Ectodermal cell (in vitro differentiated cells): ENCODE measurements around the gene AAK1.

Experiments
- H3K27ac ChIP-seq: 2 replicates; pipeline ENCODE4 v1.7.0; 2013; ENCODE audit warnings: mild to moderate bottlenecking, low read depth, low read length; ENCODE audit not compliant: insufficient read depth, poor library complexity, severe bottlenecking
- H3K27me3 ChIP-seq: 2 replicates; pipeline ENCODE4 v1.7.0; 2013; ENCODE audit warnings: mild to moderate bottlenecking, low read length; ENCODE audit not compliant: insufficient read depth, control insufficient read depth, poor library complexity, severe bottlenecking
- H3K36me3 ChIP-seq: one replicate; pipeline ENCODE4 v1.7.0; 2013; ENCODE audit warnings: low read length; ENCODE audit not compliant: control insufficient read depth, insufficient read depth
- H3K4me1 ChIP-seq: one replicate; pipeline ENCODE4 v1.7.0; 2013; ENCODE audit warnings: low read length; ENCODE audit not compliant: control insufficient read depth, insufficient read depth
- H3K4me3 ChIP-seq: 2 replicates; pipeline ENCODE4 v1.7.0; 2013; ENCODE audit warnings: low read depth, low read length, control low read depth; ENCODE audit not compliant: insufficient read depth
- H3K9me3 ChIP-seq: 2 replicates; pipeline ENCODE4 v1.7.0; 2013; ENCODE audit warnings: mild to moderate bottlenecking, low read length, moderate library complexity; ENCODE audit not compliant: control insufficient read depth
- WGBS, 2 experiments: methylation state at CpG; one replicate each; pipeline ENCODE4 v1.1.7; 2013; ENCODE audit warnings: missing lambda C conversion rate in 2 of 2; 5-methylcytosine and 5-hydroxymethylcytosine counted together

AAK1 gene

DNA sequence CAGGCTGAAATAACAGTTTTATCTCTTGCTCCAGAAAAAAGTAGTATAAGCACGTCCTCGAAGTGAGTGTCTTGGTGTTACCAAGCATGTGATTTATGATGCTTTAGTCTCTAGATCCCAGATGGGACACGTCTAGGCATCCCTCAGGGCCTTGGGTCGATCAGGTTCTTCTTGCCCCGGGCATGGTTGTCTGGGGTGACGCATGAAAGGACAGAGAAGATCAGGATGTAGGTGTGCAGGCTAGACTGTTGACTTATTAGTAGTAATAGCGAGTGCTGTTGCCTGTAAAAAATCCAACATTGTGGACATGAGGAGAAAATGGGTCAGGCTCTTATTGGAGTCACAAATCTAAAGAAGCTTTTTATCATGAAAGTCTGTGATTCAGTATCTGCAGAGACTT is 112.4 kb downstream of the AAK1 start:
- no peak overlapping the region for H3K4me3 ChIP-seq
- no peak overlapping the region for H3K27ac ChIP-seq
- H3K27me3 ChIP-seq: no peaks in the 10 kb centered on the region
- WGBS, 2 experiments: 82 to 83% methylated on average over 7 of the region's 7 CpGs
- no peaks in the 10 kb centered on the region for H3K9me3 ChIP-seq
- peaks cover 4% of the 10 kb centered on the region for H3K36me3 ChIP-seq
- H3K4me1 ChIP-seq: peaks cover 5% of the 10 kb centered on the region

DNA sequence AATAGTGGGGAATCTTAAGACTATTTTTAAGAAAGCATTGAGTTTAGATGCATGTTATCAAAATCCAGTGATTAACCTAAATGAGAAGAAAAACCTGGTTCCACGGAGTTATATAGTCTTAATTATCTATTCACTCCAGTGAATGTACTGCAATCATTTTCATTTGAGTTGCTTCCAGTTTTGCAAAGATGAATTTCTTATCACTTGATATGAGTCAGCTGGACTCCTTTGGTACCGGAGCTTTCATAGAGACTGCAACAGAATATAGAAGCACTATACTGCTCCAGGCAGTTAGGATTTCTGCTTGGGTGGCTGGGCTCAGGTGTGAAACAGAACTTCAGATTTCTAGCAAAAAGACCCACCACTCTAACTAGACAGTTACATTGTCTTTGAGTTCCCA is 114.1 kb downstream of the AAK1 start:
- H3K36me3 ChIP-seq: peaks cover 4% of the 10 kb centered on the region
- H3K27ac ChIP-seq: no peak overlapping the region
- H3K4me1 ChIP-seq: peaks cover 5% of the 10 kb centered on the region
- no peak overlapping the region for H3K4me3 ChIP-seq
- 50 to 100% methylated on average over 1 to 2 of the region's 2 CpGs for WGBS, 2 experiments
- no peaks in the 10 kb centered on the region for H3K27me3 ChIP-seq
- H3K9me3 ChIP-seq: no peaks in the 10 kb centered on the region

- H3K27ac ChIP-seq: no peak overlapping the region
- peaks cover 4% of the 10 kb centered on the region for H3K36me3 ChIP-seq
- no peak overlapping the region for H3K4me3 ChIP-seq
Measured at GRCh38 chr2:69525261-69525660, 118.3 kb downstream of the AAK1 start.

DNA sequence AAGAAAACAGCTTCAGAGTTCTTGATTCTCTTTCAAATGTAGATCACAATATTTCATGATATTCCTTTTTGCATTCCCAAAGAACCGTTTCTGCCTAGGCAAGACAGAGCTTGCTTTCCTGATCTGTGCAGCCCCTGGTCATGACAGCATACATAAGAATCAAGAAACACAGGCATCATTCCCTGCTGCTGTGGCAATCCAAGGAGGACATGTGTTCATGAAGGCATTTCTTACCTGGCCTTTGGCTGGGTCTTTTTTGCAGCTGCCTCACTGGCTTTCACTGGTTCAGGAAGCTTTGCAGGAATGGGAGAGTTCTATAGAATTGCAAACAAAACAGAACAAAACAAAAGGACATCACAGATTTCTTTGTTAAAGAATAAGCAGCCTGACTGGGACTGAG is 118.7 kb downstream of the AAK1 start:
- H3K27me3 ChIP-seq: no peaks in the 10 kb centered on the region
- H3K9me3 ChIP-seq: no peaks in the 10 kb centered on the region
- peaks cover 5% of the 10 kb centered on the region for H3K4me1 ChIP-seq
- no peak overlapping the region for H3K27ac ChIP-seq
- H3K36me3 ChIP-seq: peaks cover 4% of the 10 kb centered on the region
- WGBS, 2 experiments: 94 to 95% methylated on average over 1 of the region's 1 CpG
- H3K4me3 ChIP-seq: no peak overlapping the region

More at GRCh38 chr2:69525261-69525660, 118.3 kb downstream of the AAK1 start:
- H3K9me3 ChIP-seq: no peaks in the 10 kb centered on the region
- H3K27me3 ChIP-seq: no peaks in the 10 kb centered on the region
- 94% methylated on average over 2 to 3 of the region's 3 CpGs for WGBS, 2 experiments
- H3K4me1 ChIP-seq: peaks cover 5% of the 10 kb centered on the region

GRCh38 chr2:69521747-69522146 is 121.8 kb downstream of the AAK1 start:
- whole genome bisulfite sequencing, 2 experiments: 98 to 100% methylated on average over 2 of the region's 2 CpGs
- no peak overlapping the region for H3K27ac ChIP-seq
- no peaks in the 10 kb centered on the region for H3K27me3 ChIP-seq

DNA sequence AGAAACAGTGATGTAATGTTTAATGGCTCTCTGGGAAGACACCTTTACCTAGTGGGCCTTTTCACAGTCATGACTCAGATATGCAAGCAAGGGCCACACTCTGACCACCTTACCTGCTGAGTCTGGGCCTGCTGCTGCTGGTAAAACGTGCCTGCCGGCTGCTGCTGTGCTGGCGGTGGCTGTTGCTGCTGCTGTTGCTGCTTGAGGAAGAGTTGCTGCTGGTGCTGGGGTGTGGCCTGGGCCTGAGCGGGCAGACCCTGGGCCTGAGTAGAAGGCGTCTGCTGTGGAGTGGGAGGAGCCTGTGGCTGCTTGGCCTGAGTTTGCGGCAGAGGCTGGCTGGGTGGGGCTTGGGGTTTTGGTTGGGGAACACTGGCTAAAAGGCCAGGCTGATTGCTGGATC is 124.7 kb downstream of the AAK1 start:
- Histone ChIP-seq H3K27me3 (no peaks in the 10 kb centered on the region), H3K36me3 (no peaks in the 10 kb centered on the region), H3K9me3 (no peaks in the 10 kb centered on the region), H3K4me1 (peaks cover 11% of the 10 kb centered on the region), H3K4me3 (no peak overlapping the region), H3K27ac (no peak overlapping the region)
- 56 to 66% methylated on average over 6 of the region's 6 CpGs for WGBS, 2 experiments

More at GRCh38 chr2:69521747-69522146, 121.8 kb downstream of the AAK1 start:
- Histone ChIP-seq H3K9me3 (no peaks in the 10 kb centered on the region), H3K4me3 (no peak overlapping the region), H3K36me3 (peaks cover 3% of the 10 kb centered on the region), H3K4me1 (no peaks in the 10 kb centered on the region)

DNA sequence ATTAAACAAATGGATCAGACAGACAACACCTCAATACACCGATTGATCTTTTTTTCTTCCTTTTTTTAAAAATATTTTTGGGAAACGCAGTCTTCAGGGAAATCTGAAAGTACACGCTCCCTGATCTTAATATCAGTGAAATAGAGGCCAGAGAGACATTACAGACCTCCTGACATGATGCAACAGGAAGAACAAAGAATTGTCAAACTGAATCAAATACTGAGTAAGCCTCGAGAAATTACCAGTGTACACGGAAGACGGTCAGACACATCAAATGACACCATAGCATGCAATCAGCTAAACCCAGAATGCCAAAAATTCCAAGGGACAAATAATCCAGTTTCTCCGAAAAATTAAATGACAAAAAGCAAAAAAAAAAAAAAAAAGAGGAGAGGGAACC is 126.1 kb downstream of the AAK1 start:
- Histone ChIP-seq H3K4me3 (no peak overlapping the region), H3K4me1 (peaks cover 12% of the 10 kb centered on the region), H3K9me3 (no peaks in the 10 kb centered on the region), H3K27me3 (no peaks in the 10 kb centered on the region), H3K27ac (no peak overlapping the region), H3K36me3 (peaks cover 4% of the 10 kb centered on the region)
- WGBS, 2 experiments: 81 to 83% methylated on average over 7 of the region's 7 CpGs

DNA sequence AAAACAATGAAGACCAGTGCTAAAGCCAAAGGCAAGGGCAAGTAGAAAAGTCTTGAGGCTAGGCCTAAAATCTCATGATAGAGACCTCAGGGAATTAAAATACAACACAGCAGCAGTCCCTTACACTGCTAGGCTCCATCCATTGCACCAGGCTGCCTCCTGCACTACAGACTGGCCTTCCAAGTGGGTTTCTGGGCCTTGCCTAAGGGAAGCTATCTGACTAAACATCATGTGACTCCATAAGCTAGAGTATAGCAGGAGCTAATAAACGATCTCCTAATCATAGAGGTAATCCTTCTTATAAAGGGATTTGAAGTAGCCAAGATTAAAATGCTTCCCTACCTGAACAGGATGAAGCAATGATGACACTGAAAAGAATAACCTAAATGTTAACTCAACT is 128.7 kb downstream of the AAK1 start:
- Histone ChIP-seq H3K4me1 (peaks cover 12% of the 10 kb centered on the region), H3K36me3 (peaks cover 10% of the 10 kb centered on the region), H3K4me3 (no peak overlapping the region), H3K9me3 (no peaks in the 10 kb centered on the region), H3K27me3 (no peaks in the 10 kb centered on the region), H3K27ac (no peak overlapping the region)
- WGBS, 2 experiments: 88 to 96% methylated on average over 1 of the region's 1 CpG

GRCh38 chr2:69514406-69514805 is 129.1 kb downstream of the AAK1 start:
- Histone ChIP-seq H3K4me1 (peaks cover 12% of the 10 kb centered on the region), H3K9me3 (no peaks in the 10 kb centered on the region), H3K4me3 (no peak overlapping the region), H3K36me3 (peaks cover 10% of the 10 kb centered on the region), H3K27ac (peak overlapping the region; percentile 66), H3K27me3 (no peaks in the 10 kb centered on the region)
- 29 to 54% methylated on average over 2 of the region's 2 CpGs for WGBS, 2 experiments

DNA sequence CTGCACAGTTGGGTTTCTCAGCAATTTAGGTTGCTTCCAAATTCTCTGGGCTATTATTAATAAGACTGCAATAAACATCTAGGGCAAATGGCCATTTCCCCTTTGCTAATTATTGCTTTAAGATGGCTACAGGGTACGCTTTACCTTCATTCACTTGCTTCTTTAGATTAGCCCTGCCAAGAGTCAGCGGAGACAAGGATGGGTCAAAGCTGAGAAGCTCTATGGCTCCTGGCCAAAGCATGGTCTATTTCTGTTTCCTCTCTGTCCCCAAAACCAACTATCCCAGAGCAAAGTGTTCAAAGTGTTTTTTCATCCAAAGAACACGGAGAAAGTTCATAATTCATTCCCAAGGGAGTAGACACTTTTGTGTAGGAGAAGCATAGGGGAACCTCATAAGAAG is 131.1 kb downstream of the AAK1 start:
- Histone ChIP-seq H3K4me3 (no peak overlapping the region), H3K27ac (no peak overlapping the region), H3K36me3 (peaks cover 10% of the 10 kb centered on the region), H3K4me1 (peaks cover 12% of the 10 kb centered on the region), H3K9me3 (no peaks in the 10 kb centered on the region), H3K27me3 (no peaks in the 10 kb centered on the region)
- 64 to 65% methylated on average over 3 of the region's 3 CpGs for WGBS, 2 experiments

DNA sequence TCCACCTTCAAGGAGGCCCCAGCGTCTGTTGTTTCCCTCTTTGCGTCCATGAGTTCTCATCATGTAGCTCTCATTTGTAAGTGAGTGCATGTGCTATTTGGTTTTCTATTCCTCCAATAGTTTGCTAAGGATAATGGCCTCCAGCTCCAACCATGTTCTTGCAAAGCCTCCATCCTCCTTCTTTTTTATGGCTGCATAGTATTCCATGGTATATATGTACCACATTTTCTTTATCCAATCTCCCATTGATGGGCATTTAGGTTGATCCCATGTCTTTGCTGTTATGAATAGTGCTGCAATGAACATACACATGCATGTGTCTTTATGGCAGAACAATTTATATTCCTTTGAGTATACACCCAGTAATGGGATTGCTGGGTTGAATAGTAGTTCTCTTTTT is 133.3 kb downstream of the AAK1 start:
- no peaks in the 10 kb centered on the region for H3K27me3 ChIP-seq
- H3K27ac ChIP-seq: no peak overlapping the region
- peaks cover 12% of the 10 kb centered on the region for H3K4me1 ChIP-seq
- H3K9me3 ChIP-seq: no peaks in the 10 kb centered on the region
- 98 to 100% methylated on average over 2 of the region's 2 CpGs for WGBS, 2 experiments
- no peak overlapping the region for H3K4me3 ChIP-seq
- peaks cover 14% of the 10 kb centered on the region for H3K36me3 ChIP-seq
